ENCODE data around the gene THSD4. TPM values are rescaled to one million over a fixed set of nuclear protein-coding genes. Genes with fewer than 3 reads are reported as not detected.

Gene THSD4
- total and polyA plus RNA-seq, 2 of the 8 experiments (the other 6 are each of a cell fraction or from before 2014, with no cell fraction given), result 2.5 to 6.2 TPM

DNA sequence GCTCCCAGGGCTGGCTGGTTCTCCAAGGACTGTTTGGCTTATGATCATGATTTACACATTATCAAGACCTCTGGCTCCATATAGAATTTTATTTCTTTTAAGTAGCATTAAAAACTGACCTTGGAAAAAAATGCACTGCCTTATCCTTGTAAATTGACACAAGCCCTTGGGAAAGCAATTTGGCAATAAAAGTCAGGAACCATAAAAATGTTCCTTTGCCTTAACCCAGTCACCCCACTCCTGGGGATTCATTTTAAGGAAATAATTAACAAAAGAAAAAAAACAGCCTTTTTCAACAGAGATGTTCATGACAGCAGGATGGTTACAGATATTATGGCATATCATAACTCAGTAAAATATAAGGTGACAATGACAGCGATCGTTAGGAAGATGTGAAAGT lies 643.4 kb downstream of the THSD4 start (continued):
- TF ChIP-seq, protein P1, sequence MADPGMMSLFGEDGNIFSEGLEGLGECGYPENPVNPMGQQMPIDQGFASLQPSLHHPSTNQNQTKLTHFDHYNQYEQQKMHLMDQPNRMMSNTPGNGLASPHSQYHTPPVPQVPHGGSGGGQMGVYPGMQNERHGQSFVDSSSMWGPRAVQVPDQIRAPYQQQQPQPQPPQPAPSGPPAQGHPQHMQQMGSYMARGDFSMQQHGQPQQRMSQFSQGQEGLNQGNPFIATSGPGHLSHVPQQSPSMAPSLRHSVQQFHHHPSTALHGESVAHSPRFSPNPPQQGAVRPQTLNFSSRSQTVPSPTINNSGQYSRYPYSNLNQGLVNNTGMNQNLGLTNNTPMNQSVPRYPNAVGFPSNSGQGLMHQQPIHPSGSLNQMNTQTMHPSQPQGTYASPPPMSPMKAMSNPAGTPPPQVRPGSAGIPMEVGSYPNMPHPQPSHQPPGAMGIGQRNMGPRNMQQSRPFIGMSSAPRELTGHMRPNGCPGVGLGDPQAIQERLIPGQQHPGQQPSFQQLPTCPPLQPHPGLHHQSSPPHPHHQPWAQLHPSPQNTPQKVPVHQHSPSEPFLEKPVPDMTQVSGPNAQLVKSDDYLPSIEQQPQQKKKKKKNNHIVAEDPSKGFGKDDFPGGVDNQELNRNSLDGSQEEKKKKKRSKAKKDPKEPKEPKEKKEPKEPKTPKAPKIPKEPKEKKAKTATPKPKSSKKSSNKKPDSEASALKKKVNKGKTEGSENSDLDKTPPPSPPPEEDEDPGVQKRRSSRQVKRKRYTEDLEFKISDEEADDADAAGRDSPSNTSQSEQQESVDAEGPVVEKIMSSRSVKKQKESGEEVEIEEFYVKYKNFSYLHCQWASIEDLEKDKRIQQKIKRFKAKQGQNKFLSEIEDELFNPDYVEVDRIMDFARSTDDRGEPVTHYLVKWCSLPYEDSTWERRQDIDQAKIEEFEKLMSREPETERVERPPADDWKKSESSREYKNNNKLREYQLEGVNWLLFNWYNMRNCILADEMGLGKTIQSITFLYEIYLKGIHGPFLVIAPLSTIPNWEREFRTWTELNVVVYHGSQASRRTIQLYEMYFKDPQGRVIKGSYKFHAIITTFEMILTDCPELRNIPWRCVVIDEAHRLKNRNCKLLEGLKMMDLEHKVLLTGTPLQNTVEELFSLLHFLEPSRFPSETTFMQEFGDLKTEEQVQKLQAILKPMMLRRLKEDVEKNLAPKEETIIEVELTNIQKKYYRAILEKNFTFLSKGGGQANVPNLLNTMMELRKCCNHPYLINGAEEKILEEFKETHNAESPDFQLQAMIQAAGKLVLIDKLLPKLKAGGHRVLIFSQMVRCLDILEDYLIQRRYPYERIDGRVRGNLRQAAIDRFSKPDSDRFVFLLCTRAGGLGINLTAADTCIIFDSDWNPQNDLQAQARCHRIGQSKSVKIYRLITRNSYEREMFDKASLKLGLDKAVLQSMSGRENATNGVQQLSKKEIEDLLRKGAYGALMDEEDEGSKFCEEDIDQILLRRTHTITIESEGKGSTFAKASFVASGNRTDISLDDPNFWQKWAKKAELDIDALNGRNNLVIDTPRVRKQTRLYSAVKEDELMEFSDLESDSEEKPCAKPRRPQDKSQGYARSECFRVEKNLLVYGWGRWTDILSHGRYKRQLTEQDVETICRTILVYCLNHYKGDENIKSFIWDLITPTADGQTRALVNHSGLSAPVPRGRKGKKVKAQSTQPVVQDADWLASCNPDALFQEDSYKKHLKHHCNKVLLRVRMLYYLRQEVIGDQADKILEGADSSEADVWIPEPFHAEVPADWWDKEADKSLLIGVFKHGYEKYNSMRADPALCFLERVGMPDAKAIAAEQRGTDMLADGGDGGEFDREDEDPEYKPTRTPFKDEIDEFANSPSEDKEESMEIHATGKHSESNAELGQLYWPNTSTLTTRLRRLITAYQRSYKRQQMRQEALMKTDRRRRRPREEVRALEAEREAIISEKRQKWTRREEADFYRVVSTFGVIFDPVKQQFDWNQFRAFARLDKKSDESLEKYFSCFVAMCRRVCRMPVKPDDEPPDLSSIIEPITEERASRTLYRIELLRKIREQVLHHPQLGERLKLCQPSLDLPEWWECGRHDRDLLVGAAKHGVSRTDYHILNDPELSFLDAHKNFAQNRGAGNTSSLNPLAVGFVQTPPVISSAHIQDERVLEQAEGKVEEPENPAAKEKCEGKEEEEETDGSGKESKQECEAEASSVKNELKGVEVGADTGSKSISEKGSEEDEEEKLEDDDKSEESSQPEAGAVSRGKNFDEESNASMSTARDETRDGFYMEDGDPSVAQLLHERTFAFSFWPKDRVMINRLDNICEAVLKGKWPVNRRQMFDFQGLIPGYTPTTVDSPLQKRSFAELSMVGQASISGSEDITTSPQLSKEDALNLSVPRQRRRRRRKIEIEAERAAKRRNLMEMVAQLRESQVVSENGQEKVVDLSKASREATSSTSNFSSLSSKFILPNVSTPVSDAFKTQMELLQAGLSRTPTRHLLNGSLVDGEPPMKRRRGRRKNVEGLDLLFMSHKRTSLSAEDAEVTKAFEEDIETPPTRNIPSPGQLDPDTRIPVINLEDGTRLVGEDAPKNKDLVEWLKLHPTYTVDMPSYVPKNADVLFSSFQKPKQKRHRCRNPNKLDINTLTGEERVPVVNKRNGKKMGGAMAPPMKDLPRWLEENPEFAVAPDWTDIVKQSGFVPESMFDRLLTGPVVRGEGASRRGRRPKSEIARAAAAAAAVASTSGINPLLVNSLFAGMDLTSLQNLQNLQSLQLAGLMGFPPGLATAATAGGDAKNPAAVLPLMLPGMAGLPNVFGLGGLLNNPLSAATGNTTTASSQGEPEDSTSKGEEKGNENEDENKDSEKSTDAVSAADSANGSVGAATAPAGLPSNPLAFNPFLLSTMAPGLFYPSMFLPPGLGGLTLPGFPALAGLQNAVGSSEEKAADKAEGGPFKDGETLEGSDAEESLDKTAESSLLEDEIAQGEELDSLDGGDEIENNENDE (IDR thresholded peaks at IDR 0.05; ENCODE audit: insufficient replicate concordance, low read length), result no peak
- TF ChIP-seq, protein P2, sequence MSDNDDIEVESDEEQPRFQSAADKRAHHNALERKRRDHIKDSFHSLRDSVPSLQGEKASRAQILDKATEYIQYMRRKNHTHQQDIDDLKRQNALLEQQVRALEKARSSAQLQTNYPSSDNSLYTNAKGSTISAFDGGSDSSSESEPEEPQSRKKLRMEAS (IDR thresholded peaks at IDR 0.05), result no peak

Measured in H1 (cell line).